GM19372 (cell line): ENCODE data around the gene HLA-C.
"Not testable (repeated sequence)": the region's sequence is repeated elsewhere in the genome, so short reads cannot be mapped to it uniquely, and the experiment has no call there.

ENCODE experiments used
- ATAC-seq: cut with Tn5 transposase; IDR thresholded peaks from one replicate; pipeline ENCODE4 v1.9.1; 2021; ENCODE audit warnings: mild to moderate bottlenecking, low read depth, moderate library complexity; ENCODE audit not compliant: unreplicated experiment

Gene HLA-C

GRCh38 chr6:31271641-31272357 is at the start of gene HLA-C:
Gene HLA-C (minus strand): TSS chr6:31272092. CDS start chr6:31272071, 21 bp downstream.
- peak; percentile 79 for ATAC-seq

DNA sequence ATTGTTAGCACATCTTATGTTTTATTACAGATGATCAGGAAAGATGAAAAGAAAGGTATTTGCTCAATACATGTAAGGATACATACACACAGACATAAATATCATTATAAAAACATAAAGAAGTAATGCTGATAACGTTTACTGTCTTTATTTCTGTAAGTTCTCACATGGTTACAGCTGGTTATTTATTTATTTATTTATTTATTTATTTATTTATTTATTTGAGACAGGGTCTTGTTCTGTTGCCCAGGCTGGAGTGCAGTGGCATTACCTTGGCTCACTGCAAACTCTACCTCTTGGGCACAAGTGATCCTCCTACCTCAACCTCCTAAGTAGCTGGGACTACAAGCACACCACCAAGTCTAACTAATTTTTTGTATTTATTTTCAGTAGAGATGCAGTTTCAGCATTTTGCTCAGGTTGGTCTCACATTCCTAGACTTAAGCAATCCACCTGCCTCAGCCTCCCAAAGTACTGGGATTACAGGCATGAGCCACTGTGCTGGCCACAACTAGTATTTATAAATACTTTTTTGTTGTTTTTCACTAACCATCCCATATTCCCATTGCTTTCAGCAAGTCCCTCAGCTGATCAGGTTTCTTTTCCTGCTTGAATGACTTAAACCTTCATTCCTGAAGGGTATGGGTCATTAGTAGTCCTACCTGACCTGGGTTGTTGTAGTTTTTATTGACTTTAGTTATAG is 49.3 kb upstream of the HLA-C start:
- no peak for ATAC-seq

- no peak for ATAC-seq
These were observed 45.1 kb upstream of the HLA-C start for GRCh38 chr6:31317036-31317435.

DNA sequence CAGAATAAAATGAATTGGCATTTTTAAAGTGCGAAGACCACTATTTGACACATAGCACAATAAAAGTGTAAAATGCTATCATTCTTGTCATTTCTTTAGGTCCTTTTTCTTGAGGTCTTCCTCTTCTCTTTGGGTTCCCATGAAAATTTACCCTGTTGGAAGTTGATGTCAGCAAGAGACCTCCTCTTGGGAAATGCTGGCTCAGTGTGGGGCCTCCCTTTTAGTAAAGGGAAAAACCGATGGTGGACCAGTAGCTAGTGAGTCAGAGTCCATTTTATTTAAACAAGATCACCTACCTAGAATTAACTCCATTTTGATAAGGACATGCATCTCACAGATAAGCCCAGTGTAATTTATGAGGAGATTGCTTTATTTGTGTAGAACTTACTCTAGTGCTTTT is 37.7 kb upstream of the HLA-C start:
- ATAC-seq = no peak

GRCh38 chr6:31308845-31309175 is 36.9 kb upstream of the HLA-C start:
- no peak for ATAC-seq

- ATAC-seq = no peak
These were observed 36.4 kb upstream of the HLA-C start for GRCh38 chr6:31308050-31308844.

DNA sequence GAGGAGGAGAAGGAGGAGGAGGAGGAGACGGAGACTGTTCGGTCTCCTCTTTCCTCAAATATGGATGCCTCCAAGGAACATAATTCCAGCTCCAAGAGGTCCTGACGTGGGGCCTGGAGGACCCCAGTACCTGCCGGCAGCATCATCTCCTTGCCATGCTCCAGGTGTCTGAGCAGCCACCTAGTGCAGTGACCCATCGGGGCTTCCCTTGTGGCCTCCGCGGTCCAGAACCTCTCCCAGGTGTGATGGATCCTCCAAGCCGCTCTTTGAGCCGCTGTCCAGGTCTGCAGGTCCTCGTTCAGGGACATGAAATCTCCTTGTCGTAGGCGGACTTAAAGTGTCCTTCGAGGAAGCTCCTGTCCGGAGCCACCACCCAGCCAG is 35.8 kb upstream of the HLA-C start:
- no peak for ATAC-seq

DNA sequence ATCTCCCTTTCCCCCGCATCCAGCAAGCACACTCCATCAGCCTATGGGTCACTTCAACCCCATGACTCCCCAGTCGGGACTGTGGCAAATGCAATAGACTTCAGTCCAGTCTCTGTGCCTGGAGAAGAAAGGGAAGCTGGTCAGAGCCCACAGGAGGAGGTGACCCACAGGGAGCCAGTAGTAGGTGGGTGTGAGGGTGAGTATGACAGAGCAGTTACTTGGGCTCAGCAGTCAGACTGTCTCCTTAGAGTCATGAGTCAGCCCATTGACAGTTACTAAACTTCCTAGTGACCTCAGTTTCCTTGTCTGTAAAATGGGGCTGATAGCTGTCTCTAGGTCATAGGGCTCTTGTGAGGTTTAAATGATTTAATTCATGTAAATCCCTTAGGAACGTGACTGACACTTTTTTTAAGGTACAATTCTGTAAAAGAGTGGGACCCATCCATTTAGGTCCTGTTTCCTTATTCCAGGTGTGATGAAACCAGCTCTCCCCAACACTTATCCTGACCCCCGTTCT is 33.9 kb upstream of the HLA-C start:
- no peak for ATAC-seq

GRCh38 chr6:31304683-31305082 is 32.8 kb upstream of the HLA-C start:
- ATAC-seq = no peak

DNA sequence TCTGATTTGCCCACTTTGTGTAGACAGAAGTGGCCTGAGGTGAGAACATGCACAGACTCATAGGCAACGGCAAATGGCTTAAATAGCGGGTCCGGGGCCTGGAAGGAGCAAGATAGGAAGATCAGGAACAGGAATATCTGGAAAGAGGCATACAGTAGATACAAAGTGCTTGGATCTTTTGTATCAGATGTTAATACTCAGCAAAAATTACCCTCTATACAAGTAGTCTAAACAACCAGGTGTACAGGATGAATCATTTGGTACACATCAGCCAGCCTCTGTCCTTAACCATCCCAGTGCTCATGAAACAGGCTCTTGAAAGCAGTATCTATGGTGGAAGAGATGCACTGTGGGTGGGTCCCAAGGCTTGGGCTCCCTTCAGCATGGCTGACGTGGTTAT is 28.9 kb upstream of the HLA-C start:
- no peak for ATAC-seq

- no peak for ATAC-seq
These were observed 28.1 kb upstream of the HLA-C start for GRCh38 chr6:31299947-31300346.

- ATAC-seq = no peak
These were observed 27.6 kb upstream of the HLA-C start for GRCh38 chr6:31299511-31299910.

DNA sequence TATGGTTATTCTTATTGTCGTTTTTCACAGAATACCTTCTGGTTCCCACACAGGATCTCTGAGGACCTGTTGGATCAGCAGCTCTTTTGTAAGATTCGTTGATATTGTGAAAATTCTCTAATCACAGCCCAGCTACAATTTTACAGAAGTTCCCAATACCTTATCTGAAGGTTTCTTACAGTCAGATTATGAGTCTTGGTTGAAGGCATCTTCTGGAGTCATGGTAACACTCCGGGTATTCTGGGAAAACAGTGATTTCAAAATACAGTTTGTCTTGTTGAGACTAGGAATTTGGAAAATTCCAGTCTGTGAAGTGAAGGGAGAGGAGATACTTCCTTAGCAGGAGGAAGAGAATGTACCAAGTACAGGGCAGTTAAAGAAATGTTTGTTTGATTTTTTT is 22.2 kb upstream of the HLA-C start:
- no peak for ATAC-seq

- ATAC-seq = no peak
These were observed 21.5 kb upstream of the HLA-C start for GRCh38 chr6:31293343-31293742.

- no peak for ATAC-seq
These were observed 17.9 kb upstream of the HLA-C start for GRCh38 chr6:31289788-31290187.

DNA sequence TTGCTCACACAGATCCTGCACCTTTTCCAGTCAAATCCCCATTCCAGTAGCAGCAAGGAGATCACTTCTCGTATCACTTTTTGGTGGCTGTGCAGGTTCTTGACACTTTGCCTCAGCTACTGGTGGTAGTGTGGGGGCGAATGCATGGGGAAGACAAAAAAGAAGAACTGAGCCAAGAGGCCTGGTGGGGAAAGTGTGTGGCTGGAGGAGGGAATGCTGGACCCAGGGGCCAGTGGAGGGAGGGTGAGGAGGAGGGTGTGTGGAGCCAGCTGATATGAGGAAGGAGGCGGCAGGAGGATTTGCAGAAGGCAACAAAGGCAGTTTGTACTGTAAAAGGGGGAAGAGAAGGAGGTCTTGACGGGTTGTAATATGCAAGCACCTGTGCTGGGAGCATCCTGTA is 15.7 kb upstream of the HLA-C start:
- no peak for ATAC-seq

GRCh38 chr6:31285982-31286381 is 14.1 kb upstream of the HLA-C start:
- ATAC-seq = no peak

DNA sequence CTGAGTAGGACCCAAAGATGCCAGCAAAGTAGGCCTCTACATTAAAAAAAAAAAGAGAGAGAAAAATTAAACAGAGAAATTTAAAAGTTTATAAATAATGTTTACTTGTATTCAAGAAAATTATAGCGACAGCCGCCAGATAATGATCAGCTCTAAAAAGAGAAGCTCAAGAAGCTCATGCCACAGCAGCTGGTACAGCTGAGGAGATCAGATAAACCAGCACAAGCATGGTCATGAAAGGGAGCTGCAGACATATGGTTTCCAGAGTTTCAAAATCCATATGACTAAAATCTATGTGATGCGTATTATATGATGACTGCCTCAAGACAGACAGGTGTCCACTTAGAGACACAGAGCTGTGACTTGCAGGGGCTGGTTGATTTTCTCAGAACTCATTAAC is 13.6 kb upstream of the HLA-C start:
- ATAC-seq = no peak

DNA sequence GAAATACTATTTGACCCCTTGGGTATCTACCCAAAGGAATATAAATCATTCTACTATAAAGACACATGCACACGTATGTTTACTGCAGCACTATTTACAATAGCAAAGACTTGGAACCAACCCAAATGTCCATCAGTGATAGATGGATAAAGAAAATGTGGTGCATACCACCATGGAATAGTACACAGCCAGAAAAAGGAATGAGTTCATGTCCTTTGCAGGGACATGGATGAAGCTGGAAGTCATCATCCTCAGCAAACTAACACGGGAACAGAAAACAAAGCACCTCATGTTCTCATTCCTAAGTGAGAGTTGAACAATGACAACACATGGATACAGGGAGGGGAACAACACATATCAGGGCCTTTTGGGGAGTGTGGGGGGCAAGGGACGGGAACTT is 7.8 kb upstream of the HLA-C start:
- not testable (repeated sequence) for ATAC-seq

GRCh38 chr6:31272836-31273626 is 1.1 kb upstream of the HLA-C start:
- no peak for ATAC-seq

DNA sequence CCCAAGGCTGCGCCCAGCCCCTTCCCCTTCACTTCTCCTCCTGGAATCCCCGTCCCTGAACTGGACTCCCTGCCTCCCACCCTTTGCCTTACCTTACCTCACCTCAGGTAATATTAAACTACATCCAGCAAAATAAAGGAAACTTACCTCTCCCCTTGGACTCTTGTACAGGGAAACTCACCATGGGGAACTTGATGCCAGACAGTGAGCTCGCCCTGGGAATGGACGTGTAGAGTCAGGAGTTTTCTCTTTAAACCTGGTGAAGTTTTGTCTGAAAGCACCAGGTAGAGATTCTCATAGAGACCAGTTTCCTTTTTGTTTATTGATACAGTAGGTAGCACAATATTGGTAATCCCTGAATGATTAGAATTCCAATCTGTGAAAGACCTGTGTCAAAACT is 544 bp upstream of the HLA-C start:
- ATAC-seq = no peak
